Endothelial cell (in vitro differentiated cells): ENCODE data around the gene USP10. TPM values are rescaled to one million over a fixed set of nuclear protein-coding genes. Genes with fewer than 3 reads are reported as not detected.

Experiments used
- DNase-seq: peaks from one replicate; pipeline ENCODE4 v3.0.0; 2021; ENCODE audit warnings: low spot score
- H3K27ac Mint-ChIP-seq: one replicate; pipeline ENCODE4 v1.8.0; 2021; ENCODE audit warnings: mixed read lengths, inconsistent platforms; ENCODE audit not compliant: unreplicated experiment
- H3K27me3 Mint-ChIP-seq: one replicate; pipeline ENCODE4 v1.8.0; 2021; ENCODE audit warnings: mild to moderate bottlenecking, moderate library complexity, mixed read lengths, inconsistent platforms; ENCODE audit not compliant: unreplicated experiment
- H3K36me3 Mint-ChIP-seq: one replicate; pipeline ENCODE4 v1.8.0; 2021; ENCODE audit warnings: mild to moderate bottlenecking, low read depth, mixed read lengths, inconsistent platforms; ENCODE audit not compliant: unreplicated experiment
- H3K4me1 Mint-ChIP-seq: one replicate; pipeline ENCODE4 v1.8.0; 2021; ENCODE audit warnings: mild to moderate bottlenecking, mixed read lengths, inconsistent platforms; ENCODE audit not compliant: unreplicated experiment
- H3K4me3 Mint-ChIP-seq: one replicate; pipeline ENCODE4 v1.8.0; 2021; ENCODE audit warnings: mild to moderate bottlenecking, mixed read lengths, inconsistent platforms; ENCODE audit not compliant: unreplicated experiment
- H3K9me3 Mint-ChIP-seq: one replicate; pipeline ENCODE4 v1.8.0; 2021; ENCODE audit warnings: mixed read lengths, inconsistent platforms; ENCODE audit not compliant: unreplicated experiment
- CTCF ChIP-seq: fragments of 200-600 bp; sonication (generic); IDR thresholded peaks from one replicate; pipeline ENCODE4 v1.5.0; 2021; ENCODE audit warnings: antibody characterized with exemption; ENCODE audit not compliant: unreplicated experiment
- total RNA-seq: library from RNA; stranded (reverse); fragmentation: NEBNext Ultra II Directional; extraction: Animal tissue kit (Norgen Biotek cat#: 25700); gene quantifications from one replicate; pipeline ENCODE4 v1.2.1, GENCODE V29; 2021; ENCODE audit not compliant: unreplicated experiment

The USP10 gene
- total RNA-seq, 1 donor from 2014 or later, result 81.2 TPM

- Mint-ChIP-seq H3K36me3 (no peaks in the 10 kb centered on the region), H3K27me3 (no peaks in the 10 kb centered on the region), H3K4me3 (no peak overlapping the region), H3K9me3 (no peaks in the 10 kb centered on the region), H3K4me1 (peaks cover 36% of the 10 kb centered on the region), H3K27ac (no peak overlapping the region)
- no peak for DNase-seq
- TF ChIP-seq CTCF, result no peak
Measured at GRCh38 chr16:84754956-84755672, 55.3 kb downstream of the USP10 start.

DNA sequence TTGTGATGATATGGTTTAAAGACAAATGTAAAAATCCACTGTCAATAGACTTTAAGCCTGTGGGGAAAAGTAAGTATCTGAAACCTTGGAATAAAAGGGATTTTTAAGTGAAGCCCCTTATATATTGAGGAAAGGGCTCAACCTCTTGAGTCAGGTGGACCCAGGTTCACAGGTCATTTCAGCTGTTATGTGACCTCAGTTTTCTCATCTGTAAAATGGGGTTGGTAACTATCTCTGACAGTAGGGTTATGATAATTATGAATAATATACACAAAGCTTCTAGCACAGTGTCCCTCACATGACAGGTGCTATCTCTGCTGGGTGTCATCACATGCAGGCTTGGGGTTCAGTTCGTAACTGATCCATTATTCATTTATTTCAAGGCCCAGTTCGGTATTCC lies 57.0 kb downstream of the USP10 start:
- TF ChIP-seq CTCF, result no peak
- no peak overlapping the region for H3K4me3 Mint-ChIP-seq
- no peaks in the 10 kb centered on the region for H3K9me3 Mint-ChIP-seq
- no peak for DNase-seq
- peaks cover 7% of the 10 kb centered on the region for H3K36me3 Mint-ChIP-seq
- H3K4me1 Mint-ChIP-seq, result peaks cover 30% of the 10 kb centered on the region
- H3K27ac Mint-ChIP-seq, result no peak overlapping the region
- H3K27me3 Mint-ChIP-seq, result no peaks in the 10 kb centered on the region

- Mint-ChIP-seq H3K27ac (peak overlapping the region; percentile 80), H3K9me3 (no peaks in the 10 kb centered on the region), H3K27me3 (no peaks in the 10 kb centered on the region)
Measured at GRCh38 chr16:84758627-84759026, 58.8 kb downstream of the USP10 start.

DNA sequence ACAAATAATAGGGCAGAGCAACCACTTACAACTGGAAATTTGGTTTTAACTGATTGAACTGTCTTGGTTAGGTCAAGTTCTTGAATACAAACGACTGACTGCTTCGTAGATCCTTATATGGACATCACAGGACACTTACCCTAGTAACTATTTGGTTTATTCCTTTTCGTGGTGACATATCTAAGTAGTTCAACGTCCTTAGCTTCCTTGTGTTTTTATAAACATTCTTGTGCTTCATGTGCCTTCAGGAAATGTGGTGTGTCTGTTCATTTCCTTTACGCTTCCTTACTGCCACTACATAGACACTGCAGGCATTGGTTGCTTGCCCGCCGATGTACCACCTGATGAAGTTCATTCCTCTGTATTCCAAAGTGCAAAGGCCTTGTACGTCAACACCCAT lies 59.3 kb downstream of the USP10 start:
- peaks cover 24% of the 10 kb centered on the region for H3K4me1 Mint-ChIP-seq
- no peaks in the 10 kb centered on the region for H3K9me3 Mint-ChIP-seq
- peak overlapping the region; percentile 80 for H3K27ac Mint-ChIP-seq
- DNase-seq, result no peak
- H3K36me3 Mint-ChIP-seq, result peaks cover 14% of the 10 kb centered on the region
- H3K4me3 Mint-ChIP-seq, result no peak overlapping the region
- no peaks in the 10 kb centered on the region for H3K27me3 Mint-ChIP-seq
- no peak for TF ChIP-seq CTCF

More at GRCh38 chr16:84758627-84759026, 58.8 kb downstream of the USP10 start:
- no peak for TF ChIP-seq CTCF
- DNase-seq, result no peak
- peaks cover 24% of the 10 kb centered on the region for H3K4me1 Mint-ChIP-seq
- H3K4me3 Mint-ChIP-seq, result no peak overlapping the region
- H3K36me3 Mint-ChIP-seq, result peaks cover 9% of the 10 kb centered on the region

DNA sequence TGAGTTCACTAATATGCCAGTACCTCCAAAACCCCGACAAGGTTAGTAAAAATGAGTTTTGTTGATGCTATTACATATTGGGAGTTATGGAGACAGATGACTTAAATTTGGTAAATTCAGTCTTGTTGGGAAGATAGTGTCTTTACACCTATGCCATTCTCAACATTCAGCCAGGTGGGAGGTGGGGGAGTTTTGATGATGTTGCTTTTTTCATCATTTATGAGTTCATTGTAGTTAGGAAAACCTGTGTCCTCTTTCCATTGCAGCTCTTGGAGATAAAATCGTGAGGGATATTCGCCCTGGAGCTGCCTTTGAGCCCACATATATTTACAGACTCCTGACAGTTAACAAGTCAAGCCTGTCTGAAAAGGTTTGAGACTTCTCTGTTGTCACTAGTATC lies 60.1 kb downstream of the USP10 start:
- Mint-ChIP-seq H3K27me3 (peaks cover 3% of the 10 kb centered on the region), H3K4me3 (no peak overlapping the region), H3K36me3 (peaks cover 14% of the 10 kb centered on the region), H3K4me1 (peaks cover 24% of the 10 kb centered on the region), H3K9me3 (no peaks in the 10 kb centered on the region), H3K27ac (no peak overlapping the region)
- TF ChIP-seq CTCF, result no peak
- DNase-seq, result no peak
